Measurements from ENCODE around the gene MPRIP.

MPRIP gene

GRCh38 chr17:17089796-17090641 lies 47.8 kb downstream of the MPRIP start:
- DNase-seq = no peak

GRCh38 chr17:17090642-17091103 lies 48.4 kb downstream of the MPRIP start:
- no peak for DNase-seq

- no peak for DNase-seq
Measured at GRCh38 chr17:17091276-17091675, 49.0 kb downstream of the MPRIP start.

- DNase-seq = no peak
Measured at GRCh38 chr17:17091856-17092756, 49.8 kb downstream of the MPRIP start.

GRCh38 chr17:17093764-17094163 lies 51.5 kb downstream of the MPRIP start:
- DNase-seq = no peak

GRCh38 chr17:17096438-17097178 lies 54.4 kb downstream of the MPRIP start:
- DNase-seq = no peak

GRCh38 chr17:17097763-17098345 lies 55.6 kb downstream of the MPRIP start:
- DNase-seq = no peak

GRCh38 chr17:17098551-17099179 lies 56.4 kb downstream of the MPRIP start:
- DNase-seq = no peak

GRCh38 chr17:17102176-17102575 lies 59.9 kb downstream of the MPRIP start:
- DNase-seq = no peak

GRCh38 chr17:17103160-17103559 lies 60.9 kb downstream of the MPRIP start:
- no peak for DNase-seq

GRCh38 chr17:17104036-17104435 lies 61.8 kb downstream of the MPRIP start:
- DNase-seq = no peak

GRCh38 chr17:17104494-17104893 lies 62.2 kb downstream of the MPRIP start:
- peak; percentile 30 to 34 for DNase-seq

- no peak for DNase-seq
Measured at GRCh38 chr17:17105976-17106375, 63.7 kb downstream of the MPRIP start.

- DNase-seq = no peak
Measured at GRCh38 chr17:17106756-17107155, 64.5 kb downstream of the MPRIP start.

GRCh38 chr17:17107281-17107680 lies 65.0 kb downstream of the MPRIP start:
- no peak for DNase-seq

- no peak for DNase-seq
Measured at GRCh38 chr17:17107891-17108431, 65.7 kb downstream of the MPRIP start.

- peak; percentile 71 to 77 for DNase-seq
Measured at GRCh38 chr17:17108451-17109049, 66.3 kb downstream of the MPRIP start.

- no peak for DNase-seq
Measured at GRCh38 chr17:17109256-17109655, 67.0 kb downstream of the MPRIP start.

GRCh38 chr17:17109907-17110306 lies 67.7 kb downstream of the MPRIP start:
- DNase-seq = no peak

- no peak for DNase-seq
Measured at GRCh38 chr17:17110520-17110919, 68.3 kb downstream of the MPRIP start.
